GM21619 (cell line): ENCODE measurements around the gene CARS2.
"Not testable (repeated sequence)": the region's sequence is repeated elsewhere in the genome, so short reads cannot be mapped to it uniquely, and the experiment has no call there.

Source experiments
- ATAC-seq: cut with Tn5 transposase; IDR thresholded peaks from one replicate; pipeline ENCODE4 v1.9.1; 2021; ENCODE audit not compliant: unreplicated experiment

CARS2 gene

GRCh38 chr13:110638814-110639806 lies 66.8 kb downstream of the CARS2 start:
- no peak for ATAC-seq

- ATAC-seq = no peak
Observed at GRCh38 chr13:110638257-110638656, 67.7 kb downstream of the CARS2 start.

DNA sequence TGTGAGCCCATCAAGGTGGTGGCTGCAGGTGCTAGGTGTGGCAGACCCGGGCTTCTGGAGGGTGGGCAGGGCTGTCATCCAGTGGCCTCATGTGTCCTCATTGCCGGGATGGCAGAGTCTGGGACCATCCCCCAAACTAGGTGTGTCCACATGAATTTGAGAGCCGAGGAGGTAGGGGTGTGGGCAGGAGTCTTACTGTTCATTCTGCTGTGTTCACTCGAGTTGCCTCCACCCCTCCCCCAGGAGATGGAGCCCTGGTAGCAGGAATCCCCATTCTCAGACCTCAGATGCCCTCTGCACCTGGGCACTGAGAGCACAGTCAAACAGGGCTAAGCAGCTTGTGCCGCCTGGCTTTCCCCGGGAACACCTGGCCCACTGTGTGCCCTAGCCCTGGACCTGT lies 68.2 kb downstream of the CARS2 start:
- ATAC-seq = no peak

- ATAC-seq = no peak
Observed at GRCh38 chr13:110637275-110637674, 68.6 kb downstream of the CARS2 start.

GRCh38 chr13:110636701-110637201 lies 69.2 kb downstream of the CARS2 start:
- no peak for ATAC-seq

DNA sequence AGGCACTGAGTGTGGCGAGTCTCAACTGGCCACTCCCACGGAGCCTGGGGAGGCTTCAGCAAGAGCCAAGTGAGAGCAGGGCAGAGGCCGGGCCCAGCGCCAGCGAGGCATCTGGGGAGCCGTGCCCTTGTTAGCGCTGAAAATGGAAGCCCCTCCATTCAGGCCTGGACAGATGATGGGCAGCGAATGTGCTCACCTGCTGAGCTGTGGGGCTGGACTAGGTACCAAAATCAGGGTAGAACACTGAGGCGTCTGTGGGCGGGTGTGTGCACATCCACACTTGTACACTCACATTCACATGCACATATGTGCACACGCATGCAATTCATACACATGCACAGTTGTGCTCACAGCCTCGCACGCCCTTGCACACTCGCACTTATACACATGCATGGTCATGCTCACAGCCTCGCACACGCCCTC lies 69.9 kb downstream of the CARS2 start:
- no peak for ATAC-seq

DNA sequence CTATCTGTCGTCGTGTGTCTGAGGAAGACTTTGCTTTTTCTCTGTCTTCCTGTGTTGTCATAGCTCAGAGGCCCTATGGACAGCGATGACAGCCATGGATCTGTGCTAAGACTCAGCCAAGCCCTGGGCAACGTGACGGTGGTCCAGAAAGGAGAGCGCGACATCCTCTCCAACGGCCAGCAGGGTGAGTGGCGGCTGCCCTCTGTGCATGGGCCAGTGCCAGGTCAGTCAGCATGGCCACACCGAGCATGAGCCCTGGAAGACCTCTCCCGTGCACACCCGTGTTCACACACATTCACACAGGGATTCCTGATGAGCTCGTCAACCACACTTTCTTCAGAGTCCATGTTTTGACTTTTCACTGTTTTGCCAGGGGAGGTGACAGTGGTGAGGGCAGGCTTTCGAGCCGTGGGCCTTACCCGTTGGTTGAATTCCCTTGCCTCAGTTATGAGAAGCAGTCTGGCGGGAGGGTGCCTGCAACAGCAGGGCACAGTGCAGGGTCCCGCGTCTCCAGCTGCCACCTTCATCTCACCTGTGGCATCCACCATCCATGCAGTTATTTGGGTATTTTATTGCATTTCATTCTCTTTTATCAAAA lies 70.4 kb downstream of the CARS2 start:
- ATAC-seq = no peak

GRCh38 chr13:110634558-110634957 lies 71.4 kb downstream of the CARS2 start:
- no peak for ATAC-seq

DNA sequence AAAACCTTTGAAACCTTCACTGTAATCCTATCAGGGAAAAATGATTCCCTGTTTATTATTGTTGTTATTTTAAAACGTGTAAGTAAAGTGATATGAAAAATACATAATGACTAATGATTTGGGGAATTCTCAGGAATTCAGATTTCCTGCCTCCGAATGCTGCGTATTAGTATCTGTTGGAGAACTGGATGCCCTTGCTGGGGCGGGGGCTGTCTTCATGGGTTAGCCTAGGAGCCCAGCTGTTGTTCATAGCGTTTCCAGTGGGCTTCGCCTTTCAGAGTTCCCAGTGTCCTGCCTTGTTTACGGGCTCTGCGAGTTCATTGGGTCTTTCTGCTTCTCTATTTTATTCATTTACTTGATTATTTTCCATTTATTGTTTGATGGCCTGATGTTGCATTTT lies 72.1 kb downstream of the CARS2 start:
- ATAC-seq = no peak

GRCh38 chr13:110632255-110632654 lies 73.7 kb downstream of the CARS2 start:
- not testable (repeated sequence) for ATAC-seq

GRCh38 chr13:110630566-110631119 lies 75.3 kb downstream of the CARS2 start:
- ATAC-seq = no peak

DNA sequence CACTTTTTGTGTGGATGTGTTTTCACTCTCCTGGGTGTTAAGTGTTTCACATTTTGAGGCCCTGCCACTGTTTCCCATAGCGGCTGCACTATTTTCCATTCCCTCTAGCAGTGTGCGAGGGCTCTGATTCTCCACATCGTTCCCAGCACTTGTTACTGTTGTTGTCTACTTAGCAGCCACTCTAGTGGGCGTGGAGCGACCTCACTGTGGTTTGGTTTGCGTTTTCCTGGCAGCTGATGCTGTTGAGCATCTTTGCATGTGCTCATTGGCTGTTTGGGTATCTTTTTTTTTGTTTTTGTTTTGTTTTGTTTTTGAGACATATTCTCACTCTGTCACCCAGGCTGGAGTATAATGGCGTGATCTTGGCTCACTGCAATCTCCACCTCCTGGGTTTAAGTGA lies 76.2 kb downstream of the CARS2 start:
- ATAC-seq = no peak

GRCh38 chr13:110628952-110629701 lies 76.8 kb downstream of the CARS2 start:
- no peak for ATAC-seq

GRCh38 chr13:110628477-110628793 lies 77.5 kb downstream of the CARS2 start:
- ATAC-seq = no peak

DNA sequence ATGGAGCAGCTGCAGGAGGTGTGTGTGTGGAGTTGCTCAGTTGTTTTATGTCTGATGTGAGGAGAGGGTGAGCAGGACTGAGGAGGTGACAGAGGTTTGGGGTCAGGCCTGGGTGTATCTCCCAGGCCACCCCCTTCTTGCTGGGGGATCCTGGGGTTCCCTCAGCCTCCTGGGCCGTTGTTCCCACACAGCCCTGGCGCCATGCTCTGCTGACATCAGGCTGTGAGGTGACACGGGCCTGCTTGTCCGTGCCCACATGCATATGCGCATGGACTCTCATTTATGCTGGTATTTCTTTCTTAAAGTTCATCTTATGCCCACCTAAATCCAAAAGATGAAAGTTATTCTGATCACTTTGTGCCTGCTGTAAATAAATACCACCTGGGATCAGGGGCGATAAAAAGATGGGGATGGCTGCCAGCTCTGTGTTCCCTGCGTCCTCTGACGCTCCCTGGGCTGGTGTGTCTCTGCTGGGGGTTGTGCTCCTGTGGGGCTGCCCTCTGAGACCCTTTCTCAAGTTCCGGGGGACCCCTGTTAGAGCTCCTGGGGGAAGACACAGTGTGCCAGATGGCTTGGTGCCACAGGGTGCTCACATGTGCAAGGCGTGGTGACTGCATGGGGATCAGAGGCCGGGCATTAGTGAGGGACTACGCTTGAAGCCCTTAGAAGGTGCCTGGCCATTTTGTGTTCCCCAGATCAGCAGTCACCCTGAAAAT lies 78.0 kb downstream of the CARS2 start:
- ATAC-seq = no peak

DNA sequence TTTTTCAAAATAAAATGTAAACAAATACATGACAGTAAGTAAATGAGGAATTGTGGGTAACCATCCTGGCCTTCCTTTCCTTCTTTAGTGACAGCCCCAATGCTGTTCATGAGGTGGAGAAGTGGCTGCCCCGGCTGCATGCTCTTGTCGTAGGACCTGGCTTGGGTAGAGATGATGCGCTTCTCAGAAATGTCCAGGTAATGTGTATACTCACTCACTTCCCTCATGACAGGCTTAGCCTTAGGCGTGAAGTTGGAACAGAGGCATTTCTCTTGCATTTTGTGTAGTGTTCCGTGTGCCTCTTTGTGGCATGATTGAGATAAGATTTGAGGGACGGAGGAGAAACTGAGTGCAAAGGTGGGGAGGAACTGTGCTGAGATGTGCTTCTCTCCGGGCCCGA lies 78.6 kb downstream of the CARS2 start:
- ATAC-seq = no peak

DNA sequence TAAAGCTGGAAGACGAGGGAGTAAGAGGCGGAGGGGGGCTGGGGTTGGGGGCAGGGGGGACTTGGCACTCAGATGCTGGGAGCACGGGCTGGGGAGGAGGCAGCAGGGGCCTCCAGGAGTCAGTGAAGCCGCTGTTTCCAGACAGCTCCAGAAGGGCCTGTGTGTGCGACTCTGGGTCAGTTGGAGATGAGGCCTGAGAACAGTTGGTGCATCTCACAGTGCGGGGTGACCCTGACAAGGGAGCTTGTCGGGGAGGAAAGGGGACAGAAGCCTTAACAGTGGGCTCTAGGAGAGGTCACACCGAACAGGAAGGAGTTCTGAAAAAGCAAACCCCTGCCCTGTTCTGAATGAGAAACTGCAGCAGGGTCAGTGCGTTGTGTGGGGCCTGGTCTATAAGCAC lies 79.4 kb downstream of the CARS2 start:
- no peak for ATAC-seq

DNA sequence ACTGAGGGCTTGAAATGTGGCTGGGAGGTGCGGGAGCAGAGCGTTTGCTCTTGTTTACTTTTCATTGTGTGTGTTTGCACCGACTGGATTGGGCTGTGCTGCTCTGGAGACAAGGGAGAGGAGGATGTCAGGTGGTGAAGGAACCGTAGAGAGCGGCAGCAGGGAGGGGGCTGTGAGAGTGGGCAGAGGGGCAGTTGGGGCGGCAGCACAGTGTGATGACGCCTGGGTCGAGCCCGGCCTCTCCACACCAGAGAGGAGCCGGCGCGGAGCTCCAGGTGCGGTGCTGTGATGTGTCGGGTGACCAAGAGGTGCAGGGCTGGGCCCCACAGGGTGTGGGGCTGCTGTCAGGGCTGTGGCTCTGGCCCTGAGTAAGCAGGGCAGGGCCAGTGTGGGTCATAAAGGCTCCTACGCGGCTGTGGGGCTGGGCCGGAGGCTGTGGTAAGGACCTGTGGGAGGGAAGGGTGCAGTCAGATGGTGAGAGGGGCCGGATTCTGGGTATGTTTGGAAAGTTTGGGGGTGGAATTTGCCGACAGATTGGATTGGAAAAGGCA lies 80.1 kb downstream of the CARS2 start:
- no peak for ATAC-seq

DNA sequence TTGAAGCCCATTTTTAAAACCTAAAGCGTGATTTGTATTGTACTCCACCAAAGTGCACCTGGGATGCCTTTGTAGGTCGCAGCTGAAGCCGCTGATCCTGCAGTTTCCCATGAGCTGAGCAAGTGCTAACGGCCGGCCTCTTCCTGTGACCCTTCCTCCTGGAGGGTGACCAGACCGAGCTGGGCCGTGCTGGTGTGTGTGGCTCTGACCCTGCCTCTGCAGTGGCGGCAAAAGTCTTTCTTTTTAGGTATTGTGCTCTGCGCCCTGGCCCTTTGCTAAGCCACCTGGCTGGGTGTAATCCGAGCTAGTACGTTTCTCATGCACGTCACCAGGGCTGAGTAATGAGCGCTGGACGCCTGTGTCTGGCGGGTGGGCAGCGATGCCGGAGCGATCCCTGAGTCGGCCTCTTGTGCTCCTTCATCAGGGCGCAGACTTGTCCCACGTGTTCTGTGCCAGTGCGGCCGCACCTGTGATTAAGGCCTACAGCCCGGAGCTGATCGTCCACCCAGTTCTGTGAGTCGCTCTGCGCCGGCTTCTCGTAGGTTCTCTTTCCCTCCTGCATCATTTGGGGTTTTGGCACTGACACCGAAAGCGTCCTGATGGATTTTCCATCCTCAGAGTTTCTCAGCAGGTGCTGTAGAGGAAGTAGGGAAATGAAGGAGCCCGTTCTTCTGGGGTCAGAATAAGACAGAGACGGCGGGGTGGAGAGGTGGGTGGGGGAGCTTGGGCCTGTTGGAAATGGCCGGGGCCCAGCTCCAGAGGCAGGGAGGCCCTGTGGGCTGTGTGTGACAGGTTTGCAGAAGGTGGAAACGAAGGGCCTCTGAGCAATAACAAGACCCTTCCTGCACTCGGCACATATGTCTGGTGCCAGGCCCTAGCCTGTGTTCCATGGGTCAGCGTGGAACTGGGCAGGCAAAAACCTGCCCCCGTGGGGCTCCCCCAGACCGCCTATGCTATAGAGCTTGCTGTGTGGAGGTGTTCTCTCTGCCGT lies 80.9 kb downstream of the CARS2 start:
- ATAC-seq = no peak
